Ishikawa (cell line): ENCODE data around the gene PIM3.

Source experiments
- CEBPB ChIP-seq: IDR thresholded peaks from 2 replicates; pipeline ENCODE4 v1.6.1; 2012
- CREB1 ChIP-seq: IDR thresholded peaks from 2 replicates; pipeline ENCODE4 v1.6.1; 2012; ENCODE audit warnings: low read depth
- EGR1 ChIP-seq: IDR thresholded peaks from 2 replicates; pipeline ENCODE4 v1.6.1; 2012
- EP300 ChIP-seq: IDR thresholded peaks from 2 replicates; pipeline ENCODE4 v1.6.1; 2012; ENCODE audit warnings: borderline replicate concordance
- FOXM1 ChIP-seq: IDR thresholded peaks from 2 replicates; pipeline ENCODE4 v1.6.1; 2012; ENCODE audit warnings: low read depth, borderline replicate concordance
- NFIC ChIP-seq: IDR thresholded peaks from 2 replicates; pipeline ENCODE4 v1.6.1; 2012
- RAD21 ChIP-seq: IDR thresholded peaks from 2 replicates; pipeline ENCODE4 v1.6.1; 2012; ENCODE audit warnings: low read depth
- REST ChIP-seq: IDR thresholded peaks from 2 replicates; pipeline ENCODE4 v1.6.1; 2012; ENCODE audit warnings: low read depth, mild to moderate bottlenecking
- TAF1 ChIP-seq: IDR thresholded peaks from 2 replicates; pipeline ENCODE4 v1.6.1; 2012; ENCODE audit warnings: low read depth, mild to moderate bottlenecking
- YY1 ChIP-seq: IDR thresholded peaks from 2 replicates; pipeline ENCODE4 v1.6.1; 2012; ENCODE audit warnings: low read depth
- ZBTB7A ChIP-seq: IDR thresholded peaks from 2 replicates; pipeline ENCODE4 v1.6.1; 2012; ENCODE audit warnings: low read depth
- TF ChIP-seq, protein P1 (sequence below): IDR thresholded peaks from 2 replicates; pipeline ENCODE4 v1.6.1; 2012
- TF ChIP-seq, protein P2 (sequence below): IDR thresholded peaks from 2 replicates; pipeline ENCODE4 v1.6.1; 2012

DNA sequence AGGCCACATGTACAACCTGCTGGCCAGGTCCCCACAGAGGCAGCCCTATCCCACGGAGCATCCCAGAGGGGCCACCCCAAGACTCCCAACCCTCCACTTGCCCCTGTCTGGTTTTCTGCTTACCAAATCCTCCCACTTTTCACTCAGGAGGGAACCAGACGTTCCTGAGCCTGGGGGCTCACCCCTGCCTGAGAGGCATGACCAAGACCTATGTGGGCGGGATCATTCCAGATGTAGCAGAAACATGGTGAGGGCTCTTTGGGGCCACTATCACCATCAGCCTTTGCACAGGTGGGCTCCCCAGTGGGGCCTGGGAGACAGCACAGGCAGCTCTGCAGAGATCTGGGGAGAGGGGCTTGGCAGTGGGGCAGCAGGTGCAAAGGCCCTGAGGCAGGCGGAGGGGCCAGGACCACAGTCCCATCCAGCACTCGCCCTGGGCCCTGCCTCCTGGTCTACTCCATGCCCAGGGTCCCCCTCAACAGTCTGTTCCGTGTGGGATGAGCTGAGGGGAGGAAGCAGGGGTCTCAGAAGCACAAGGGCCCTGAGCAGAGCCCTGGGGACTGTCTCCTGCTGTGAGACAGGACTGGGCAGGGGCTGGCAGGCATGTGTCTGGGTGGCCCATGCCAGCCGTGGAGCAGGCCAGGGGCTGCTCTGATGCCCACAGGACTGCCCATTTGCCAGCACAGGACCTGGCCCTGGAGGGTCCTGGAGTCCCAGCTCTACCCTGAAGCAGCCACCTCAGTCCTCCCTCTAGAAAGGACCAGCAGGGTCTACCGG is 9.4 kb downstream of the PIM3 start:
- no peak for TF ChIP-seq CREB1
- no peak for TF ChIP-seq RAD21
- TF ChIP-seq REST, result no peak
- no peak for TF ChIP-seq FOXM1
- TF ChIP-seq TAF1, result no peak
- no peak for TF ChIP-seq NFIC
- TF ChIP-seq, protein P1, sequence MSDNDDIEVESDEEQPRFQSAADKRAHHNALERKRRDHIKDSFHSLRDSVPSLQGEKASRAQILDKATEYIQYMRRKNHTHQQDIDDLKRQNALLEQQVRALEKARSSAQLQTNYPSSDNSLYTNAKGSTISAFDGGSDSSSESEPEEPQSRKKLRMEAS, result no peak
- TF ChIP-seq, protein P2, sequence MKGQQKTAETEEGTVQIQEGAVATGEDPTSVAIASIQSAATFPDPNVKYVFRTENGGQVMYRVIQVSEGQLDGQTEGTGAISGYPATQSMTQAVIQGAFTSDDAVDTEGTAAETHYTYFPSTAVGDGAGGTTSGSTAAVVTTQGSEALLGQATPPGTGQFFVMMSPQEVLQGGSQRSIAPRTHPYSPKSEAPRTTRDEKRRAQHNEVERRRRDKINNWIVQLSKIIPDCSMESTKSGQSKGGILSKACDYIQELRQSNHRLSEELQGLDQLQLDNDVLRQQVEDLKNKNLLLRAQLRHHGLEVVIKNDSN, result no peak
- no peak for TF ChIP-seq EP300
- TF ChIP-seq YY1, result no peak
- no peak for TF ChIP-seq CEBPB
- TF ChIP-seq ZBTB7A, result no peak
- no peak for TF ChIP-seq EGR1
